Measurements from ENCODE around the gene GPR153. TPM values are rescaled to one million over a fixed set of nuclear protein-coding genes. Genes with fewer than 3 reads are reported as not detected.

GPR153 gene
- total and polyA plus RNA-seq, 2 of the 13 experiments (the other 11 are each of a cell fraction or from before 2014, with no cell fraction given) = 0.22 to 0.31 TPM

GRCh38 chr1:6205849-6206519, 54.9 kb downstream of the GPR153 start, which contains the start of gene RNF207 (continued):
- peak; percentile 54; the same call in 1 of the 2 replicates for TF ChIP-seq ZSCAN5A (CRISPR knock-in tag; IDR thresholded peaks at IDR 0.05; ENCODE audit: borderline replicate concordance)
- TF ChIP-seq UBTF (CRISPR knock-in tag; IDR thresholded peaks at IDR 0.05) = peak; percentile 97
- TF ChIP-seq SAP130 (CRISPR knock-in tag; IDR thresholded peaks at IDR 0.05; ENCODE audit: low read depth) = peak; percentile 69
- TF ChIP-seq SP140L (CRISPR knock-in tag; IDR thresholded peaks at IDR 0.05; ENCODE audit: borderline replicate concordance) = 0 out of 2 replicates have a peak, but pooled peaks have one; percentile 34
- no peak for TF ChIP-seq ZNF570 (CRISPR knock-in tag; IDR thresholded peaks at IDR 0.05; ENCODE audit: borderline replicate concordance)
- no peak for TF ChIP-seq CEBPZ (IDR thresholded peaks at IDR 0.05; ENCODE audit: low read length)
- no peak for TF ChIP-seq AHDC1 (CRISPR knock-in tag; IDR thresholded peaks at IDR 0.05; ENCODE audit: borderline replicate concordance)
- TF ChIP-seq ZNF414 (CRISPR knock-in tag; IDR thresholded peaks at IDR 0.05) = peak; percentile 94
- 0 out of 2 replicates have a peak, but pooled peaks have one; percentile 25 for TF ChIP-seq WIZ (CRISPR knock-in tag; IDR thresholded peaks at IDR 0.05)
- TF ChIP-seq ZNF598 (CRISPR knock-in tag; IDR thresholded peaks at IDR 0.05; ENCODE audit: borderline replicate concordance) = peak; percentile 68; the same call in 1 of the 2 replicates
- TF ChIP-seq ZNF800 (CRISPR knock-in tag; IDR thresholded peaks at IDR 0.05) = peak; percentile 98

Measured in HepG2 (cell line).